Astrocyte of the cerebellum (primary cell): ENCODE results near the gene POU1F1.
"Not testable (repeated sequence)": the region's sequence is repeated elsewhere in the genome, so short reads cannot be mapped to it uniquely, and the experiment has no call there.

Experiments used
- DNase-seq: peaks from one replicate; pipeline ENCODE4 v3.0.0-alpha.2; 2011; ENCODE audit warnings: low read depth
- H3K4me3 ChIP-seq: 2 replicates; pipeline ENCODE4 v1.5.1; 2011; ENCODE audit warnings: mild to moderate bottlenecking, low read depth, low read length, moderate library complexity
- in situ Hi-C: cut with HindIII; loops from 2 replicates; pipeline ENCODE4 v1.10.0; 2017; ENCODE audit warnings: low sequenced_read_pairs
- TF ChIP-seq, protein P1 (sequence below): IDR thresholded peaks from 2 replicates; pipeline ENCODE4 v1.5.1; 2012; ENCODE audit warnings: low read length, low read depth, moderate library complexity, mild to moderate bottlenecking; ENCODE audit errors: missing control alignments

The POU1F1 gene

DNA sequence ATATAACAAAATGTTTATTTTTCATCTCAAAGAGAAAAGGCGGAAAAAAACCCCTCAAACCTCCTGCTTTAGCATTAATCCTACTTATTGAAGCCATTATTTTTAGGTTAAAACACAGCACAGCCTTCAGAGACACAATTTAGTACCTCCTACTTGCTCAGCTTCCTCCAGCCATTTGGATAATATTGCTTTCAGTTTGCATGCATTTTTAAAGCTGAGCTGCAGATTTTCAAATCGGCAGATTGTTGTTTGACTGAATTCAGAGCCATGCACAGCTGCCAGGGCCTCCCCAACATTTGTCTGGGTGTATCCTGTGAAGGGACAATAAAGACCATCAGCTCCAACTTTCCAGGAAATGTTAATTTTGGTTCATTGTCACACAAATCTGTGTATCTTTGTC is 14.5 kb downstream of the POU1F1 start:
- TF ChIP-seq, protein P1, sequence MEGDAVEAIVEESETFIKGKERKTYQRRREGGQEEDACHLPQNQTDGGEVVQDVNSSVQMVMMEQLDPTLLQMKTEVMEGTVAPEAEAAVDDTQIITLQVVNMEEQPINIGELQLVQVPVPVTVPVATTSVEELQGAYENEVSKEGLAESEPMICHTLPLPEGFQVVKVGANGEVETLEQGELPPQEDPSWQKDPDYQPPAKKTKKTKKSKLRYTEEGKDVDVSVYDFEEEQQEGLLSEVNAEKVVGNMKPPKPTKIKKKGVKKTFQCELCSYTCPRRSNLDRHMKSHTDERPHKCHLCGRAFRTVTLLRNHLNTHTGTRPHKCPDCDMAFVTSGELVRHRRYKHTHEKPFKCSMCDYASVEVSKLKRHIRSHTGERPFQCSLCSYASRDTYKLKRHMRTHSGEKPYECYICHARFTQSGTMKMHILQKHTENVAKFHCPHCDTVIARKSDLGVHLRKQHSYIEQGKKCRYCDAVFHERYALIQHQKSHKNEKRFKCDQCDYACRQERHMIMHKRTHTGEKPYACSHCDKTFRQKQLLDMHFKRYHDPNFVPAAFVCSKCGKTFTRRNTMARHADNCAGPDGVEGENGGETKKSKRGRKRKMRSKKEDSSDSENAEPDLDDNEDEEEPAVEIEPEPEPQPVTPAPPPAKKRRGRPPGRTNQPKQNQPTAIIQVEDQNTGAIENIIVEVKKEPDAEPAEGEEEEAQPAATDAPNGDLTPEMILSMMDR: no peak
- in situ Hi-C loops: no loop called here
- no peak overlapping the region for H3K4me3 ChIP-seq
- DNase-seq: no peak

DNA sequence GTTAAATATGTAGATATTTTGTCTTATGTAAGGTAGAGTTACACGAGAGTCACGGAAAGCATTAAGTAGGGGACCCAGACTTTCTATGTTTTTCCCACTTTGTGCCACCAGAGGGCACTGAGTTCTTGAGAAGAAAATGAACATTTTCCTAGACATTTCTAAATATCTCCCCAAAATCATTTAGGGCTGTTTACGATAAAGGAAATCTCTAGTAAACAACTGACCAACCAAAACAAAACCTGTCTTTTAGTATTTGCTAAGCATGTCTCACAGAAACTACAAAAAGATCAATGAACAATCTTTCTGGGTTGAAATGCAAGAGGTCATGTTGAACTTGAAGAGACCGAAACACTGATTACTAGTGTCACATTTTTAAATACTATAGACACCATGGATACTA is 16.1 kb downstream of the POU1F1 start:
- no peak overlapping the region for H3K4me3 ChIP-seq
- DNase-seq: peak; percentile 24
- TF ChIP-seq, protein P1: peak; percentile 68
- in situ Hi-C loops: no loop called here

DNA sequence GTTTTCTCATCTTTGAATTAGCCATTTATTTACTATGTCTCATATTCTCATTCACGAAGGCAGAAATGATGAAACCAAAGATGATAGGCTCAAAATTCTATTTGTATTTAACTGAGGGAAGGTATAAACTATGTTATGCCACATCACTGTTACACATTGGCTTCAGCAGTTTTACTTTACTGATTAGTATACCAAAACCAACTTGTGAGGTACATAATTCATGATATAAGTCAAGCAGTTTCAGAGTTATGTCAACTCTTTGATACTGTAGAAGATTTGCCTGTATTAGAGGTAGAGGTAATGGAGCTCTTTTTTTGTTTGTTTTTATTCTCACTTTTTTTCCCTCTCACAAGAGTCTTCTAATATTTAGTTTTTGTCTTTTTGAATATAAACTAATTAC is 26.4 kb downstream of the POU1F1 start:
- in situ Hi-C loops: no loop called here
- H3K4me3 ChIP-seq: no peak overlapping the region
- TF ChIP-seq, protein P1: no peak
- no peak for DNase-seq

DNA sequence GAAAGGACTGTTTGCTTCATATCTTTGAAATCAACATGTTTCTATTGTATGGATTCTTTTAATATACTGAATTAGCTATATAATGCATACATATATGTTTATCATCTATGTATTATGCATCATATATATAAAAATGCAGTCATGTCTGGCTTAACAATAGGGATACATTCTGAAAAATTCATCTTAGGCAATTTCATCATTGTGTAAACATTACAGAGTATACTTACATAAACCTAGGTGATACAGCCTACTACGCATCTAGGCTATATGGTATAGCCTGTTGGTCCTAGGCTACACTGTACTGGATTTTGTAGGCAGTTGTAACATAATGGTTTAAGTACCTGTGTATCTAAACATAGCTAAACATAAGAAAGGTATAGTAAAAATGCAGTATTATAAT is 27.6 kb downstream of the POU1F1 start:
- TF ChIP-seq, protein P1: no peak
- DNase-seq: no peak
- no peak overlapping the region for H3K4me3 ChIP-seq
- in situ Hi-C loops: no loop called here

DNA sequence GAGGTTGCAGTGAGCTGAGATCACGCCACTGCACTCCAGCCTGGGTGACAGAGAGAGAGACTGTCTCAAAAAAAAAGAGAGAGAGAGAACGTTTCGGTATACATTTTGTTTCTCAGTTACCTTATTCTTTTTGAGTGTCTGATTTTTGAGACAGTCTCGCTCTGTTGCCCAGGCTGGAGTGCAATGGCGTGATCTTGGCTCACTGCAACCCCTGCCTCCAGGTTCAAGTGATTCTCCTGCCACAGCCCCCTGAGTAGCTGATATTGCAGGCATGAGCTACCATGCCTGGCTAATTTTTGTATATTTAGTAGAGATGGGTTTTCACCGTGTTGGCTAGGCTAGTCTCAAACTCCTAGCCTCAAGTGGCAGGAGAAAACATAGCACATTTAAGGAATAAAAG is 28.2 kb downstream of the POU1F1 start:
- H3K4me3 ChIP-seq, in situ Hi-C loops, DNase-seq: not testable (repeated sequence)

DNA sequence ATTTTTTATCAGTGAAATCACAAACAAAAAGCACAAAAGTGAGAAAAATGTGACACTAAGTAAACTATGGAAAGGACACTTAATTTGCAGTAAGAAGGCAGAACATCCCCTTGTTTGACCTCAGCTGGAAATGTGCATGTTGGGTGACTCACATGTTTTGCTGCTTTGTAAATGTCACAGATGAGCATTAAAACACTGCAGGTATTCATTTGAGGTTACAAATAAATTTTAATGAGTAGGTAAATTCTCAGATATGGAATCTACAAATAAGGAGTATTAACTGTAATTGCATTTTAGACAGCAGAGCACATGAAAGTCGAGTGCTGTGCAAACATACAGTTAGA is 29.0 kb downstream of the POU1F1 start:
- in situ Hi-C loops: no loop called here
- TF ChIP-seq, protein P1: no peak
- DNase-seq: no peak
- no peak overlapping the region for H3K4me3 ChIP-seq

DNA sequence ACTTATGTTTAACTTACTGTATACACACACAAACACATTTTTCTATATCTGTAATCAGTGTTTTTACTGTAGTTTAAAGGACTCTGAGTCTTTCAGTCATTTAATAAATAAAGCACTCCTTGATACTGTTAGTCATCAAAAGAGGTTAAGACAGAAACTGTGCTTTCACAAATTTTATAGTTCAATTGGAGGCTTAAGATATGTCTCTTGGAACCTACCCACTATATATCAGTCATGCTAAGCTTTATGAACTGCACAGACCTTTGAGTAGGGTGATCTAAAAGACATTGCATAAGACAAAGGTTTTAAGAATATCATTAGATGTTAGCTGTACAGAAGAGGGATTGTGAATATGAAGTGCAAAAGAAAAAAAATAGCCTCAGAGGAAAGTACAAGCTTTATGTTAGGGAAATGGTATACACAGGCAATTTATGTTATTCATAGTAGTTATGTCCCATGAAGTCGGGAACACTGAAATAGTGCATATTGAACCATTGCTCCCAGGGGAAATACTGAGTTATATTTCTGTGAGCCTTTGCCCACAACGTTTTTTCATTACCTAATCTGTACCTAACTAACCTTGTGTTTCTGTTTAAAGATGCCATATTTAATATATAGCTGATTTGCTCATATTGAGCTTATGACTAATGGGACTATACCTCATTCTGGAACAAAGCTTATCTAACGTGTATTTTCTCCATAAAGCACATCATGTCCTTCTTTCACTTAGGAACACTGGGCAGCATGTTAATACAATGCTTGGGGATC is 29.5 kb downstream of the POU1F1 start:
- in situ Hi-C loops: no loop called here
- TF ChIP-seq, protein P1: no peak
- DNase-seq: no peak
- H3K4me3 ChIP-seq: no peak overlapping the region
